Esophagus muscularis mucosa (tissue), 4 donors: ENCODE data around the gene FAAP20.

ENCODE experiments used
- CTCF ChIP-seq, 3 experiments: fragments of 200-600 bp in 2 of 3; fragments of 450-650 bp in 1 of 3; sonication (generic) in 2 of 3; IDR thresholded peaks; one replicate each; pipeline ENCODE4 v1.5.1; 2017 to 2019; ENCODE audit warnings: antibody characterized with exemption in 3 of 3, mild to moderate bottlenecking in 2 of 3, moderate library complexity in 1 of 3
- EP300 ChIP-seq: sonication (generic); formaldehyde crosslinking; IDR thresholded peaks from one replicate; pipeline ENCODE4 v1.6.1; 2017; ENCODE audit warnings: antibody characterized with exemption
- POLR2AphosphoS5 ChIP-seq, 2 donors: sonication (generic); formaldehyde crosslinking; IDR thresholded peaks; one replicate each; pipeline ENCODE4 v1.6.1; 2017; ENCODE audit warnings: antibody characterized with exemption in 2 of 2

GRCh38 chr1:2175055-2175414 lies 19.5 kb downstream of the FAAP20 start:
- no peak for TF ChIP-seq CTCF (IDR thresholded peaks at IDR 0.05)
- no peak for TF ChIP-seq POLR2AphosphoS5 (IDR thresholded peaks at IDR 0.05)
- TF ChIP-seq EP300 = no peak
